ENCODE measurements around the gene OVCH2.
A peak's percentile ranks its signal among the peaks of the same experiment; 100 is the strongest.
"Not testable (repeated sequence)": the region's sequence is repeated elsewhere in the genome, so short reads cannot be mapped to it uniquely, and the experiment has no call there.

Gene OVCH2

GRCh38 chr11:7706377-7706776, at the start of gene OVCH2:
Gene OVCH2 (minus strand): TSS chr11:7706477. CDS start chr11:7706394, 83 bp downstream.
- H3K36me3 ChIP-seq (ENCODE audit: control insufficient read depth in 1 of 2, insufficient read depth in 2 of 2, low read length in 2 of 2) = no peaks in the 10 kb centered on the region
- H3K27ac ChIP-seq (ENCODE audit: low read length) = no peak within 1 kb of the TSS
- H3K9me3 ChIP-seq (ENCODE audit: control insufficient read depth in 1 of 2, low read length in 2 of 2) = no peaks in the 10 kb centered on the region
- H3K4me3 ChIP-seq (ENCODE audit: low read depth in 1 of 2, low read length in 2 of 2) = no peak within 1 kb of the TSS
- no peaks in the 10 kb centered on the region for H3K27me3 ChIP-seq (ENCODE audit: low read depth, low read length)
- no peaks in the 10 kb centered on the region for H3K4me1 ChIP-seq (ENCODE audit: control insufficient read depth in 1 of 2, insufficient read depth in 2 of 2, low read length in 2 of 2)

DNA sequence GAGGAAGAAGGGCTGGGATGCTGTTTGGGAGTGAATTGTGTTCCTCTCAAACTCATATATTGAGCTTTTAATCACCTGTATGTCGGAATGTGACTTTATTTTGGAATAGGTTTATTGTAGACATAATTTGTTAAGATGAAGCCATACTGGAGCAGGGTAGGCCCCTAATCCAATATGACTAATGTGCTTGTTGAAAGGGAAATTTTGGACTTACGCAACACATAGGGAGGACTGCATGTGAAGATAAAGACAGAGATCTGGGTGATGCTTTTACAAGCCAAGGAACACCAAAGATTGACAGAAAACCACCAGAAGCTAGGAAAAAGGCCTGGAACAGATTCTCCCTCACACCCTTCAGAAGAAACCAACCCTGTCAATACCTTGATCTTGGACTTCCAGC, 43.2 kb upstream of the OVCH2 start:
- Histone ChIP-seq H3K27ac (ENCODE audit: low read length) (no peak overlapping the region), H3K9me3 (ENCODE audit: control insufficient read depth in 1 of 2, low read length in 2 of 2) (no peaks in the 10 kb centered on the region), H3K36me3 (ENCODE audit: control insufficient read depth in 1 of 2, insufficient read depth in 2 of 2, low read length in 2 of 2) (no peaks in the 10 kb centered on the region), H3K4me3 (ENCODE audit: low read depth in 1 of 2, low read length in 2 of 2) (no peak overlapping the region), H3K27me3 (ENCODE audit: low read depth, low read length) (no peaks in the 10 kb centered on the region), H3K4me1 (ENCODE audit: control insufficient read depth in 1 of 2, insufficient read depth in 2 of 2, low read length in 2 of 2) (no peaks in the 10 kb centered on the region)

DNA sequence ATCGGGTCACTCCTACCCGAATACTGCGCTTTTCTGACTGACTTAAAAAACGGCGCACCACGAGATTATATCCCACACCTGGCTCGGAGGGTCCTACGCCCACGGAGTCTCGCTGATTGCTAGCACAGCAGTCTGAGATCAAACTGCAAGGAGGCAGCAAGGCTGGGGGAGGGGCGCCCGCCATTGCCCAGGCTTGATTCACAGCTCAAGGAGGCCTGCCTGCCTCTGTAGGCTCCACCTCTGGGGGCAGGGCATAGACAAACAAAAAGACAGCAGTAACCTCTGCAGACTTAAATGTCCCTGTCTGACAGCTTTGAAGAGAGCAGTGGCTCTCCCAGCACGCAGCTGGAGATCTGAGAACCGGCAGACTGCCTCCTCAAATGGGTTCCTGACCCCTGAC, 28.5 kb upstream of the OVCH2 start:
- H3K4me3 ChIP-seq (ENCODE audit: low read depth in 1 of 2, low read length in 2 of 2); H3K36me3 ChIP-seq (ENCODE audit: control insufficient read depth in 1 of 2, insufficient read depth in 2 of 2, low read length in 2 of 2); H3K9me3 ChIP-seq (ENCODE audit: control insufficient read depth in 1 of 2, low read length in 2 of 2); H3K27me3 ChIP-seq (ENCODE audit: low read depth, low read length); H3K27ac ChIP-seq (ENCODE audit: low read length); H3K4me1 ChIP-seq (ENCODE audit: control insufficient read depth in 1 of 2, insufficient read depth in 2 of 2, low read length in 2 of 2): not testable (repeated sequence)

- Histone ChIP-seq H3K9me3 (ENCODE audit: control insufficient read depth in 1 of 2, low read length in 2 of 2) (no peaks in the 10 kb centered on the region), H3K4me3 (ENCODE audit: low read depth in 1 of 2, low read length in 2 of 2) (no peak overlapping the region), H3K36me3 (ENCODE audit: control insufficient read depth in 1 of 2, insufficient read depth in 2 of 2, low read length in 2 of 2) (no peaks in the 10 kb centered on the region), H3K27ac (ENCODE audit: low read length) (no peak overlapping the region), H3K4me1 (ENCODE audit: control insufficient read depth in 1 of 2, insufficient read depth in 2 of 2, low read length in 2 of 2) (no peaks in the 10 kb centered on the region), H3K27me3 (ENCODE audit: low read depth, low read length) (no peaks in the 10 kb centered on the region)
These were observed 8.5 kb upstream of the OVCH2 start for GRCh38 chr11:7714786-7715185.

DNA sequence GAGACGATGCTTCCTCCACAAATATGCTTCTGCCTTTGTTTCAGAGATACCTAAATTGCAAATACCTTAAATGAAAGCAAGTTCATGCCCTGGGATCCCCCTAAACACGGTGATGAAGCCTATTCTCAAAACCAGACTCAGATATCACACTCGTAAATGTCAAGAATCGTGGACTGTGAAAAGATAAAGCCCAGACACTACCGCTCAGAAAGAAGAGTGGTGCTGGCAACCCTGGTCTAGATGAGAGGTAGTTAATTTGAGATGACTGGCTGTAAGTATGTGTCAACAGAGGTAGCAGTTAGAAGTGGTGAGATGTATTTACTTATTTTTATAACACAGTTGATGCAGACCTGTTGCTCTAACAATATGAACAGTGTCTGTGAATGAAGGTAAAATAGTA, 2.5 kb downstream of the OVCH2 start:
- no peaks in the 10 kb centered on the region for H3K9me3 ChIP-seq (ENCODE audit: control insufficient read depth in 1 of 2, low read length in 2 of 2)
- no peak overlapping the region for H3K27ac ChIP-seq (ENCODE audit: low read length)
- no peaks in the 10 kb centered on the region for H3K27me3 ChIP-seq (ENCODE audit: low read depth, low read length)
- H3K36me3 ChIP-seq (ENCODE audit: control insufficient read depth in 1 of 2, insufficient read depth in 2 of 2, low read length in 2 of 2) = no peaks in the 10 kb centered on the region
- no peaks in the 10 kb centered on the region for H3K4me1 ChIP-seq (ENCODE audit: control insufficient read depth in 1 of 2, insufficient read depth in 2 of 2, low read length in 2 of 2)
- no peak overlapping the region for H3K4me3 ChIP-seq (ENCODE audit: low read depth in 1 of 2, low read length in 2 of 2)

DNA sequence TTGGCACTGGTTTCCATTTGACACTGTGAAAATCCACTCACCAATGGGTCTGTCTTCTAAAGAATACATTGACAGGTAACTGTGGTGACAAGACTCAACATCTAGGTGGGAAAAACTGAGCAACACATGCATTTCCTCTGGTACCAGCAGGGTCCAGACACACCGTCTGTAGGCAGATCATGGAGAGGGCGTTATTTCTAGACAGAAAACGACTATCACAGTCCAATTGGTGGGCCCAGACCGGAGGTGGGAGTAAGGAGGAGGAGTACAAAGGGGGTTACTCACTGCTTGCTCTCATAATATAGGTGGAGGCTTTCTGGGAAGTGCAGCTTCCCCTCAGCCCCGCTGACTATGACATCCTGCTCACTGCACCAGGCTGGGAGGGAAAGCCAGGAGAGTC, 9.9 kb downstream of the OVCH2 start:
- Histone ChIP-seq H3K4me1 (ENCODE audit: control insufficient read depth in 1 of 2, insufficient read depth in 2 of 2, low read length in 2 of 2) (no peaks in the 10 kb centered on the region), H3K9me3 (ENCODE audit: control insufficient read depth in 1 of 2, low read length in 2 of 2) (no peaks in the 10 kb centered on the region), H3K27me3 (ENCODE audit: low read depth, low read length) (no peaks in the 10 kb centered on the region), H3K4me3 (ENCODE audit: low read depth in 1 of 2, low read length in 2 of 2) (no peak overlapping the region), H3K27ac (ENCODE audit: low read length) (no peak overlapping the region), H3K36me3 (ENCODE audit: control insufficient read depth in 1 of 2, insufficient read depth in 2 of 2, low read length in 2 of 2) (no peaks in the 10 kb centered on the region)

DNA sequence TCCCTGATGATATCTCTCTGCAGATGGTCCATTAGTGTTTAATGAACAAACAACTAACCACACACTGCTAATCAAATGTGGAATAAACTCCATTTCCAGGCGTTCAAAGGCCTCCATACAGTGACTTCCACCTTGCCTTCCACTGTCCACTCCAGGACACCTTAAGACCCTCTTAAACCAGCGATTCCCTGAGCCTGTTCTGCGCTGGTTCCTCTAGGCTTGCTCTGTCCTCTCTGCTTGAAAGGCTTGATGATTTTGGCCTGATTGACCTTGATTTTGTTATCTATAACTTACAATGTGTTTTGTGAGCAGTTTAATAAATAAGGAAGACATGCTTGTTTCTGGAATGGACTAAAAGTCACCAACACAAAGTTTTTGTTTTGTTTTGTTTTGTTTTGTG, 12.0 kb downstream of the OVCH2 start:
- Histone ChIP-seq H3K4me1 (ENCODE audit: control insufficient read depth in 1 of 2, insufficient read depth in 2 of 2, low read length in 2 of 2) (no peaks in the 10 kb centered on the region), H3K4me3 (ENCODE audit: low read depth in 1 of 2, low read length in 2 of 2) (peak overlapping the region in 1 of 2 donors; percentile 19), H3K27ac (ENCODE audit: low read length) (no peak overlapping the region), H3K36me3 (ENCODE audit: control insufficient read depth in 1 of 2, insufficient read depth in 2 of 2, low read length in 2 of 2) (no peaks in the 10 kb centered on the region), H3K9me3 (ENCODE audit: control insufficient read depth in 1 of 2, low read length in 2 of 2) (no peaks in the 10 kb centered on the region), H3K27me3 (ENCODE audit: low read depth, low read length) (no peaks in the 10 kb centered on the region)

- no peaks in the 10 kb centered on the region for H3K4me1 ChIP-seq (ENCODE audit: control insufficient read depth in 1 of 2, insufficient read depth in 2 of 2, low read length in 2 of 2)
- H3K27me3 ChIP-seq (ENCODE audit: low read depth, low read length) = no peaks in the 10 kb centered on the region
- H3K36me3 ChIP-seq (ENCODE audit: control insufficient read depth in 1 of 2, insufficient read depth in 2 of 2, low read length in 2 of 2) = no peaks in the 10 kb centered on the region
- H3K27ac ChIP-seq (ENCODE audit: low read length) = no peak overlapping the region
- H3K4me3 ChIP-seq (ENCODE audit: low read depth in 1 of 2, low read length in 2 of 2) = no peak overlapping the region
- H3K9me3 ChIP-seq (ENCODE audit: control insufficient read depth in 1 of 2, low read length in 2 of 2) = no peaks in the 10 kb centered on the region
These were observed 13.9 kb downstream of the OVCH2 start for GRCh38 chr11:7692426-7692825.

- no peaks in the 10 kb centered on the region for H3K36me3 ChIP-seq (ENCODE audit: control insufficient read depth in 1 of 2, insufficient read depth in 2 of 2, low read length in 2 of 2)
- no peaks in the 10 kb centered on the region for H3K9me3 ChIP-seq (ENCODE audit: control insufficient read depth in 1 of 2, low read length in 2 of 2)
- no peaks in the 10 kb centered on the region for H3K4me1 ChIP-seq (ENCODE audit: control insufficient read depth in 1 of 2, insufficient read depth in 2 of 2, low read length in 2 of 2)
- no peaks in the 10 kb centered on the region for H3K27me3 ChIP-seq (ENCODE audit: low read depth, low read length)
- no peak overlapping the region for H3K27ac ChIP-seq (ENCODE audit: low read length)
- H3K4me3 ChIP-seq (ENCODE audit: low read depth in 1 of 2, low read length in 2 of 2) = no peak overlapping the region
These were observed 14.4 kb downstream of the OVCH2 start for GRCh38 chr11:7691759-7692350.

GRCh38 chr11:7690648-7691047, 15.6 kb downstream of the OVCH2 start:
- no peak overlapping the region for H3K4me3 ChIP-seq (ENCODE audit: low read depth in 1 of 2, low read length in 2 of 2)
- no peaks in the 10 kb centered on the region for H3K9me3 ChIP-seq (ENCODE audit: control insufficient read depth in 1 of 2, low read length in 2 of 2)
- no peaks in the 10 kb centered on the region for H3K27me3 ChIP-seq (ENCODE audit: low read depth, low read length)
- no peaks in the 10 kb centered on the region for H3K36me3 ChIP-seq (ENCODE audit: control insufficient read depth in 1 of 2, insufficient read depth in 2 of 2, low read length in 2 of 2)
- H3K4me1 ChIP-seq (ENCODE audit: control insufficient read depth in 1 of 2, insufficient read depth in 2 of 2, low read length in 2 of 2) = no peaks in the 10 kb centered on the region
- no peak overlapping the region for H3K27ac ChIP-seq (ENCODE audit: low read length)

DNA sequence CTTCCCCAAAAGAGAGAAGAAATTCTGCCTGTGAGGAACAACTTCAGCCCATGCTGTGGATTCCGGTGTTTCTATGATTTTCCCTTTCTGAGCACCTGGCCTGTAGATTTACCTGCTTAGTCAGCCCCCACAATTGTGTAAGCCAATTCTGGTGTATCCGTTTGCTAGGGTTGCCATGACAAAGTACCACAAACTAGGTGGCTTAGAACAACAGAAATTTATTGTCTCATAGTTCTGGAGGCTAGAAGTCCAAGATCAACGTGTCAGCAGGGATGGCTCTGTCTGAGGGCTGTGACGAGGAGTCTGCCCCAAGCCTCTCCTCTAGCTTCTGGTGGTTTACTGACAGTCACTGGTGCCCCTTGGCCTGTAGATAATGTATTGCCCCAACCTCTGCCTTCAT, 17.0 kb downstream of the OVCH2 start:
- Histone ChIP-seq H3K36me3 (ENCODE audit: control insufficient read depth in 1 of 2, insufficient read depth in 2 of 2, low read length in 2 of 2) (no peaks in the 10 kb centered on the region), H3K9me3 (ENCODE audit: control insufficient read depth in 1 of 2, low read length in 2 of 2) (no peaks in the 10 kb centered on the region), H3K4me3 (ENCODE audit: low read depth in 1 of 2, low read length in 2 of 2) (no peak overlapping the region), H3K27me3 (ENCODE audit: low read depth, low read length) (no peaks in the 10 kb centered on the region), H3K27ac (ENCODE audit: low read length) (no peak overlapping the region), H3K4me1 (ENCODE audit: control insufficient read depth in 1 of 2, insufficient read depth in 2 of 2, low read length in 2 of 2) (no peaks in the 10 kb centered on the region)

DNA sequence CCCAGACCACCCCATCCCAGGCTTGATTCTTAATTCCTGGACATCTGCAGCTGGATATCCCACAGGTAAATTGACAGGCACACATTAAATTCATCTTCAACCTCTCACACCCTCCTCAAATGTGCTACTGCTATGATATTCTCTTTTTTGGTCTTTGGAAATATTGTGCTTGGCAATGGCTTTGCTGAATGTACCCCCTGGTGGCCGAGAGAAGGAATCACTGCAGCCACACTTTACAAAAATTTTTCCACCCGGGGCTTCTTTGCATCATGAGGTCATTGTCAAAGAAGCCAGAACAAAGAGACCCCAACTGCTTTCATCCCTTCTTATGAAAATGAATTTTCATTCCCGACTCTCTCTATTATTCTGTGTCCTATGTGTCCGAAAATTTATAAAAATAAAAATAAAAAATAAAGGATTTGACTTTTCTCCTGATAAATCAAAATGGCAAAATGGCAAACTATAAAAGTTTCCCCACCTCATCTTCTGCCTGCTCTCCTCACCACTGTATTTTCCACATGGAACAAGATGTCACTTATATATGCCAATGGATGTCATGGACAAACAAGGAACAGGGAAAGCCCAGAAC, 17.9 kb downstream of the OVCH2 start:
- Histone ChIP-seq H3K27me3 (ENCODE audit: low read depth, low read length) (no peaks in the 10 kb centered on the region), H3K4me1 (ENCODE audit: control insufficient read depth in 1 of 2, insufficient read depth in 2 of 2, low read length in 2 of 2) (no peaks in the 10 kb centered on the region), H3K4me3 (ENCODE audit: low read depth in 1 of 2, low read length in 2 of 2) (no peak overlapping the region), H3K27ac (ENCODE audit: low read length) (no peak overlapping the region), H3K9me3 (ENCODE audit: control insufficient read depth in 1 of 2, low read length in 2 of 2) (no peaks in the 10 kb centered on the region), H3K36me3 (ENCODE audit: control insufficient read depth in 1 of 2, insufficient read depth in 2 of 2, low read length in 2 of 2) (no peaks in the 10 kb centered on the region)

Measured in muscle layer of duodenum (tissue), 2 donors.